Choroid plexus epithelial cell (primary cell): ENCODE results near the gene C1QTNF4.
A peak's percentile ranks its signal among the peaks of the same experiment; 100 is the strongest.

ENCODE experiments used
- DNase-seq: peaks from one replicate; pipeline ENCODE4 v3.0.0-alpha.2; 2010; ENCODE audit warnings: low read depth
- H3K4me3 ChIP-seq: 2 replicates; pipeline ENCODE4 v1.5.1; 2011; ENCODE audit warnings: low read depth, mild to moderate bottlenecking, control low read depth, low read length, moderate library complexity
- TF ChIP-seq, protein P1 (sequence below): conservative IDR thresholded peaks from 2 replicates; pipeline ENCODE4 v1.5.1; 2011; ENCODE audit warnings: low read depth, mild to moderate bottlenecking, control low read depth, inconsistent platforms, low read length, moderate library complexity

Gene C1QTNF4

DNA sequence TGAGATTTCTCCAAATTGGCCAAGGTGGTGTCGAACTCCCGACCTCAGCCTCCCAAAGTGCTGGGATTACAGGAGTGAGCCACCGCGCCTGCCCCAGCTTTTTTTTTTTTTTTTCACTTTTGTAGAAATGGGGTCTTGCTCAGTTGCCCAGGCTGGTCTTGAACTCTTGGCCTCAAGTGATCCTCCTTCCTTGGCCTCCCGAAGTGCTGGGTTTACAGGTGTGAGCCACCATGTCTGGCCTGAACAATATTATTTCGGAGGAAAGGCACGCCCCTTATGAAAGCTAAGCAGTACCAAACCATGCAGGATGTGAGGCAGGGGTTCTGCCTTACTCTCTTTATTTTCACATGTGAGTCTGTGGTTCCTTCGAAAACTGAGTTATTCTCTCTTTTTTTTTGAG is 32.0 kb upstream of the C1QTNF4 start:
- no peak for DNase-seq
- TF ChIP-seq, protein P1, sequence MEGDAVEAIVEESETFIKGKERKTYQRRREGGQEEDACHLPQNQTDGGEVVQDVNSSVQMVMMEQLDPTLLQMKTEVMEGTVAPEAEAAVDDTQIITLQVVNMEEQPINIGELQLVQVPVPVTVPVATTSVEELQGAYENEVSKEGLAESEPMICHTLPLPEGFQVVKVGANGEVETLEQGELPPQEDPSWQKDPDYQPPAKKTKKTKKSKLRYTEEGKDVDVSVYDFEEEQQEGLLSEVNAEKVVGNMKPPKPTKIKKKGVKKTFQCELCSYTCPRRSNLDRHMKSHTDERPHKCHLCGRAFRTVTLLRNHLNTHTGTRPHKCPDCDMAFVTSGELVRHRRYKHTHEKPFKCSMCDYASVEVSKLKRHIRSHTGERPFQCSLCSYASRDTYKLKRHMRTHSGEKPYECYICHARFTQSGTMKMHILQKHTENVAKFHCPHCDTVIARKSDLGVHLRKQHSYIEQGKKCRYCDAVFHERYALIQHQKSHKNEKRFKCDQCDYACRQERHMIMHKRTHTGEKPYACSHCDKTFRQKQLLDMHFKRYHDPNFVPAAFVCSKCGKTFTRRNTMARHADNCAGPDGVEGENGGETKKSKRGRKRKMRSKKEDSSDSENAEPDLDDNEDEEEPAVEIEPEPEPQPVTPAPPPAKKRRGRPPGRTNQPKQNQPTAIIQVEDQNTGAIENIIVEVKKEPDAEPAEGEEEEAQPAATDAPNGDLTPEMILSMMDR = no peak
- no peak overlapping the region for H3K4me3 ChIP-seq

DNA sequence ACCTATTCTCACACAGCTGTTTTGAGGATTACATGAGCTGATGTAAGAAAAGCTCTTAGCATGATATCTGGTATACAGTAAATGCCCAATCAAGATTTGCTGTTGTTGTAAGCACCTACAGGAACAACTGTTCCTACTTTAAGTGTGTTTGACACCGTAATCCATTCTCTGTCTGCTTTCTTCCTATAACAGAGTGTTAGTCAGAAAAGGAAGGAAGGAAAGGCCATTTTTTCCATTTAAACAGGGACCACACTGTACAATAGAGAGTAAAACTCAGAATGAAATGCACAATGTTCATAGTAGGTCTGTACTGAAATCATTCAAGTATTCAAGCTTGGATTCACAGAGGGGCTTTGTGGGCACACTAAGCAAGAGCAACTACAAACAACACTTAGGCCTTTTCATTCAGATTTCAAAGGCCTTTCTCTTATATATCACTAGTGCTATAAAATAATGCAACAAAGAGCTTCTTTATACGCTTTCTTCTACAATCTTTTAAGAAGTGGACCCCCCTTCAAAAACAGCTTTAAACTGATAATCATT is 26.7 kb upstream of the C1QTNF4 start:
- no peak for DNase-seq
- H3K4me3 ChIP-seq = no peak overlapping the region
- TF ChIP-seq, protein P1 = no peak

DNA sequence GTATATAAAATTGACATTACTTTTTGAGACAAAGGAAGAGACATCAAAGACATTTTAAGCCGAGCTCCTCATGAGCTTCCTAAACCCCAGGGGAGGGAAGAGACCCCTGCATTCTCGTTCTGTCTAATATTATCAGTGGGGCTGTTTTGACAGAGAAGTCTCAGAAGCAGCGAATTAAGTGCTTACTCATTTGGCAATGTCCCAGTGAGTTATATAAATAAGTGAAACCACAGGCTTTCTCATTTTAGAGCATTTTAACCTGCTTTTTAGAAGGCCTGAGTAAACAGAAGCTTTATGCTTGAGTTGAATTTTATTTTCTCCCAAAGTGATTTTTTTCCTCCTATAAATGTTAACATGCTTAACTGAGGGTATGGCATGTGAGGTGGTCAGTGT is 23.2 kb upstream of the C1QTNF4 start:
- DNase-seq = peak; percentile 84
- H3K4me3 ChIP-seq = no peak overlapping the region
- TF ChIP-seq, protein P1 = no peak

DNA sequence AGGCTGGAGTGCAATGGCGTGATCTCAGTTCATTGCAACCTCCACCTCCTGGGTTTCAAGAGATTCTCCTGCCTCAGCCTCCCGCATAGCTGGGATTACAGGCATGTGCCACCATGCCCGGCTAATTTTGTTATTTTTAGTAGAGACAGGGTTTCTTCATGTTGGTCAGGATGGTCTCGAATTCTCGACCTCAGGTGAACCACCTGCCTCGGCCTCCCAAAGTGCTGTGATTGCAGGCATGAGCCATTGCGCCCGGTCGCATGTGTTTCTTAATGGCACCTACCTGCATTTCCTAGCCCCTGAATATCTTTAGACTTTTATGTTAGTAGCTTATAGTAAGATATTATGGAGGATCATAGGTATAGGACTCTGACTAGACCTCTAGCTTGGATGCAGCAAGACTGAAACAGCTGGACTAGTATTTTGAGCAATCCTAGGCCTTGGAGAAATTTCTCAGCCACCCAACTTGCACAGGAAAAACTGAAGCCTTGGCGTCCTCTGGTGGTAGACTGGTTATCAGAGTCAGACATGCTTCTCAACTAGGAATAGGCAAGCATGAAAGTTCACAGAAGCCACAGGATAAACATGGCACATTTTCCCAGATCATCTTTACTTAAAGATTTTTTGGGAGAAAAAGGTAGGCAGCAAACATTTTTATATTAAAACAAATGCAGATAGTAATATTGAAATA is 22.7 kb upstream of the C1QTNF4 start:
- H3K4me3 ChIP-seq = no peak overlapping the region
- peak; percentile 94 for DNase-seq
- TF ChIP-seq, protein P1 = peak; percentile 99

DNA sequence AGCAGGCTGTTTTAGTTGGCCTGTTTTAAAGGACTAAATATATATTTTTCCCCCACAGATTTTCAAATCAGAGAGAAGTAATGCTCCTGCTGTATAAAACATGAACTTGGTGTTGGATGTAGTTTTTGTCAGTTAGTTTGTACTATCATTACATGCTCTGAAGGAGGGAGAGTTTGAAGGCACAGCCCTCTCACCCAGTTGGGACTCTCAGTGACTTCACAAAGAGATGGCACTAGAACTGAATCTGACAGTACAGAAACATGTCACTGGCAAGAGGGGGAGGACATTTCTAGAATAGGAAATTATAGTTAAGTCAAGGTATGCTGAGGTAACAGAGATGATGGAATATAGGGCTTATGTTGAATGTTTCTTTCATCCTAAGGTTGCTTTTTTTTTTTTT is 21.0 kb upstream of the C1QTNF4 start:
- TF ChIP-seq, protein P1 = no peak
- DNase-seq = no peak
- no peak overlapping the region for H3K4me3 ChIP-seq

DNA sequence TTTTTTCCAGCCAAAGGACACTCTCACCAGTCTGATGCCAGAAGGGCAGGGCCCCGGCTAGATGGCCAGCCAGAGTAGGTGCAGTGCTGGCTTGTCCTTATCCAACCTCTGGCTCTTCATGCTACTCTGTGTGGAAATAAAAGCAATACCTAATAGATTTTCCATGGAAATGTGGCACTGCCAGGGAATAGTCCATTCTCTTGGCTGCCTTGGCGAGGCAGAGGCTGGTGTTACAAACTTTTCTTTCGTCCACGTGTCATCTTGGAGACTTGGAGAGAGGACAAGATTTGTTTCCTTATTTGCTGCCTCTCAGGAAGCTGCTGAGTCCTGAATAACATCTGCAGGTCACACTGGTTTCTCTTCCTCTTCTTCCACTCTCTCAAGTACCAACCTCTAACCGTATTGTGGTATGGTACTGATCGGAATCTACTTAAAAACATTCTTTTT is 17.2 kb upstream of the C1QTNF4 start:
- TF ChIP-seq, protein P1 = no peak
- no peak for DNase-seq
- no peak overlapping the region for H3K4me3 ChIP-seq

DNA sequence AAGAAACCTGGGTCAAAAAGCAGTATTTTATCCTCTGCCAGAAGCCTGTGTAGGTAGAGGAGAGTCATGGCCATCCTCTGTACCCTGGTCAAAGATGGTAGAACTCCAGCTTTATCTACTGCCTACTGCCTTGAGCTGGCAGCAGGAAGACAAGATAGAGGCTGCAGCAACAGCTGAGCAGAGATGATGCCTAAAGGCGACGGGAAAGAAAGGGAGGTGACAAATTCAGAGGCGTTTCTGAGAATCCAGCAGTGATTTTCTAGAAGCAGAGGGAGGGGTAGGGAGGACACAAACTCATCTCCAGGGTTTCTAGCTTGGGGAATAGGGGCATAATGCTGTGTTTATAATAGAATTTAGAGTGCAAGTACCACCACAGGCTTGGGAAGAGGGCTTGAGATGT is 15.5 kb upstream of the C1QTNF4 start:
- H3K4me3 ChIP-seq = no peak overlapping the region
- TF ChIP-seq, protein P1 = no peak
- DNase-seq = no peak
